WTC11 (cell line): ENCODE results near the gene BLNK. TPM values are rescaled to one million over a fixed set of nuclear protein-coding genes. Genes with fewer than 3 reads are reported as not detected.

Experiments used
- ATAC-seq: fragments of 200-7000 bp; cut with Tn5 transposase; 2 replicates; pipeline ENCODE4 v1.10.0; 2021; ENCODE audit warnings: mild to moderate bottlenecking, moderate library complexity
- Bru-seq: library from RNA; stranded (reverse); fragments of 400-500 nt; gene quantifications from one replicate; lab custom pipeline; 2021; lab: Mats Ljungman, UMichigan
- CTCF ChIA-PET: fragments of 300-600 bp; sonication (Branson Sonifier 250); formaldehyde crosslinking; loops from one replicate; lab custom pipeline; 2021; ENCODE audit warnings: antibody characterized with exemption; lab: Charles Lee
- POLR2A ChIA-PET: fragments of 350-600 bp; sonication (Branson Sonifier 250); formaldehyde crosslinking; loops from one replicate; lab custom pipeline; 2021; ENCODE audit warnings: antibody characterized with exemption; lab: Charles Lee
- DNase-seq: peaks from one replicate; pipeline ENCODE4 v3.0.0; 2021; ENCODE audit warnings: low spot score
- H3K27ac Mint-ChIP-seq: 2 replicates; pipeline ENCODE4 v1.8.0; 2021; ENCODE audit warnings: mixed read lengths
- H3K27me3 Mint-ChIP-seq: 2 replicates; pipeline ENCODE4 v1.8.0; 2021; ENCODE audit warnings: low read depth, mild to moderate bottlenecking, moderate library complexity, mixed read lengths
- H3K36me3 Mint-ChIP-seq: 2 replicates; pipeline ENCODE4 v1.8.0; 2021; ENCODE audit warnings: mixed read lengths
- H3K4me1 Mint-ChIP-seq: 2 replicates; pipeline ENCODE4 v1.8.0; 2022; ENCODE audit warnings: mixed read lengths
- H3K4me3 Mint-ChIP-seq: 2 replicates; pipeline ENCODE4 v1.8.0; 2021; ENCODE audit warnings: mild to moderate bottlenecking, moderate library complexity, mixed read lengths
- H3K9me3 Mint-ChIP-seq: 2 replicates; pipeline ENCODE4 v1.8.0; 2021; ENCODE audit warnings: mixed read lengths
- CREM ChIP-seq: sonication (generic); formaldehyde crosslinking; IDR thresholded peaks from 2 replicates; pipeline ENCODE4 v1.8.1; 2022; ENCODE audit warnings: mild to moderate bottlenecking, missing genetic modification reagents, moderate library complexity
- EMX1 ChIP-seq: fragments of 250-450 bp; sonication (Bioruptor Pico); IDR thresholded peaks from 2 replicates; pipeline ENCODE4 v1.8.0; 2021; ENCODE audit warnings: mild to moderate bottlenecking
- FOXJ3 ChIP-seq: sonication (generic); formaldehyde crosslinking; IDR thresholded peaks from 2 replicates; pipeline ENCODE4 v1.9.0; 2021; ENCODE audit warnings: missing genetic modification reagents, mild to moderate bottlenecking, borderline replicate concordance
- FOXP1 ChIP-seq: sonication (generic); formaldehyde crosslinking; IDR thresholded peaks from 2 replicates; pipeline ENCODE4 v1.8.0; 2022; ENCODE audit warnings: missing genetic modification reagents, mild to moderate bottlenecking, moderate library complexity, borderline replicate concordance
- JAZF1 ChIP-seq: fragments of 250-450 bp; sonication (Bioruptor Pico); IDR thresholded peaks from 2 replicates; pipeline ENCODE4 v1.9.0; 2021; ENCODE audit warnings: moderate library complexity, mild to moderate bottlenecking, inconsistent platforms
- MYBL2 ChIP-seq: sonication (generic); formaldehyde crosslinking; IDR thresholded peaks from 2 replicates; pipeline ENCODE4 v1.8.1; 2023; ENCODE audit warnings: mild to moderate bottlenecking, moderate library complexity, missing genetic modification reagents
- NFATC4 ChIP-seq: fragments of 250-450 bp; sonication (Bioruptor Pico); IDR thresholded peaks from 2 replicates; pipeline ENCODE4 v1.9.0; 2021; ENCODE audit warnings: mild to moderate bottlenecking
- NFYB ChIP-seq: sonication (generic); formaldehyde crosslinking; conservative IDR thresholded peaks from 2 replicates; pipeline ENCODE4 v1.8.0; 2022; ENCODE audit warnings: low read depth, missing genetic modification reagents
- SOX15 ChIP-seq: fragments of 250-450 bp; sonication (Bioruptor Pico); IDR thresholded peaks from 2 replicates; pipeline ENCODE4 v1.9.0; 2021; ENCODE audit warnings: mild to moderate bottlenecking
- ZNF121 ChIP-seq: sonication (generic); formaldehyde crosslinking; IDR thresholded peaks from 2 replicates; pipeline ENCODE4 v1.8.0; 2023; ENCODE audit warnings: missing genetic modification reagents
- ZNF263 ChIP-seq: sonication (generic); formaldehyde crosslinking; IDR thresholded peaks from 2 replicates; pipeline ENCODE4 v1.8.1; 2022; ENCODE audit warnings: low read depth, mild to moderate bottlenecking, moderate library complexity, missing genetic modification reagents
- ZNF671 ChIP-seq: fragments of 250-450 bp; sonication (Bioruptor Pico); IDR thresholded peaks from 2 replicates; pipeline ENCODE4 v1.8.0; 2021; ENCODE audit warnings: mild to moderate bottlenecking
- long read RNA-seq, 3 experiments: library from RNA in 1 of 3; library from capped mRNA in 1 of 3; library from polyadenylated mRNA in 1 of 3; unstranded in 2 of 3; stranded (forward) in 1 of 3; transcript quantifications; one replicate each; pipeline ENCODE4 v2.0.0, GENCODE V29; 2021
- total RNA-seq: library from RNA; stranded (reverse); gene quantifications from 3 replicates; pipeline ENCODE4 v1.2.3, GENCODE V29; 2021
- TF ChIP-seq, protein P1 (sequence below): sonication (generic); formaldehyde crosslinking; IDR thresholded peaks from 2 replicates; pipeline ENCODE4 v1.8.0; 2022; ENCODE audit warnings: mild to moderate bottlenecking, missing genetic modification reagents
- TF ChIP-seq, protein P2 (sequence below): fragments of 250-450 bp; sonication (Bioruptor Pico); IDR thresholded peaks from 2 replicates; pipeline ENCODE4 v2.1.2; 2022; ENCODE audit warnings: mild to moderate bottlenecking, moderate library complexity
- TF ChIP-seq, protein P3 (sequence below): sonication (generic); formaldehyde crosslinking; IDR thresholded peaks from 2 replicates; pipeline ENCODE4 v1.8.1; 2022; ENCODE audit warnings: missing genetic modification reagents, borderline replicate concordance
- TF ChIP-seq, protein P4 (sequence below): fragments of 250-450 bp; sonication (Bioruptor Pico); IDR thresholded peaks from 2 replicates; pipeline ENCODE4 v1.9.0; 2021; ENCODE audit warnings: mild to moderate bottlenecking
- TF ChIP-seq, protein P5 (sequence below): fragments of 200-600 bp; IDR thresholded peaks from 2 replicates; pipeline ENCODE4 v1.8.0; 2022; ENCODE audit warnings: antibody characterized with exemption

Gene BLNK
- total RNA-seq (not detected in 3 replicates), Bru-seq, nascent RNA (percentile 2 among the genes with signal in this experiment)
- long read RNA-seq, experiment 1: 0 reads
- long read RNA-seq, experiment 2: 0 reads
- long read RNA-seq, experiment 3: 0 reads

DNA sequence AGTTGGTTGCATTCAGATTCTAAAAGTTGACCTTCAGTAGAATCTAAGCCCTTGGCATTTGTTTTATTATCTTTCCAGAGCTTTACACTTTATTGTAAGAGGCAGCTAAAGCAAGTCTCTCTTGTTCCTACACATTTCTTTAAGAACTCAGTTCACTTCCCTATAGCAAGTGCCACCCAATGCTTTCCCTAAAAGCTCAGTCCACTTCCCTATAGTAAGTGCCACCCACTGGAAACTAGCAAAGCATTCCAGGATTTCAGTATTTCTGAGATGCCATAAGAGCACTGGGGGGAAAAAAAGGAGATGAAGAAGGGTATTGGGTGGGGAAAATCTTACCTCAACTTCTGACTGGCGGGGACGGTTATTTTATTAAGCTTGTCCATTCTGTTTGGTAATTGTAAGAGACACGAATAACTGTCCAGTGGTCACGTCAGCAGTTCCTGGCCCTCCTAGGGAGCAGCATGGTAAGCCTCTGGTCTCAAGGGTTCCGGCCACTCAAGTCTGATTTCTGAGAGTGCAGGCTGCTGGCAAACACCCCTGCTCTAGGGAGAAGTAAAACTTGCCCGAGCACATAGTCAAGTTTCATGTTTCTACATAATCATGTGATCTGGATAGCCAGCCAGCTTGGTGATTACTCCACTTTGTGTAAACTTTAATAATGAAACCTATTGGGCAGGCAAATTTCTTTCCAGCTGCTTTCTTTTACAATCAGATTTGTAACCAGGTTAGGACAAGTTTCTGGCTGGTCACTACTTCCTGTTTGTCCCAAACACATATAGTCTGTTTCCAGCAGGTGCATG lies at the start of gene BLNK:
BLNK (minus strand) TSS at position 554 of the 800 bp plus-strand sequence; CDS start at position 383, 171 bp downstream.
- TF ChIP-seq NFATC4 (CRISPR knock-in tag) (no peak), SOX15 (CRISPR knock-in tag) (no peak), ZNF121 (CRISPR knock-in tag) (no peak), MYBL2 (CRISPR knock-in tag) (no peak), NFYB (CRISPR knock-in tag) (no peak), FOXJ3 (no peak)
- TF ChIP-seq, protein P1, sequence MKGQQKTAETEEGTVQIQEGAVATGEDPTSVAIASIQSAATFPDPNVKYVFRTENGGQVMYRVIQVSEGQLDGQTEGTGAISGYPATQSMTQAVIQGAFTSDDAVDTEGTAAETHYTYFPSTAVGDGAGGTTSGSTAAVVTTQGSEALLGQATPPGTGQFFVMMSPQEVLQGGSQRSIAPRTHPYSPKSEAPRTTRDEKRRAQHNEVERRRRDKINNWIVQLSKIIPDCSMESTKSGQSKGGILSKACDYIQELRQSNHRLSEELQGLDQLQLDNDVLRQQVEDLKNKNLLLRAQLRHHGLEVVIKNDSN (CRISPR knock-in tag): no peak
- TF ChIP-seq, protein P2, sequence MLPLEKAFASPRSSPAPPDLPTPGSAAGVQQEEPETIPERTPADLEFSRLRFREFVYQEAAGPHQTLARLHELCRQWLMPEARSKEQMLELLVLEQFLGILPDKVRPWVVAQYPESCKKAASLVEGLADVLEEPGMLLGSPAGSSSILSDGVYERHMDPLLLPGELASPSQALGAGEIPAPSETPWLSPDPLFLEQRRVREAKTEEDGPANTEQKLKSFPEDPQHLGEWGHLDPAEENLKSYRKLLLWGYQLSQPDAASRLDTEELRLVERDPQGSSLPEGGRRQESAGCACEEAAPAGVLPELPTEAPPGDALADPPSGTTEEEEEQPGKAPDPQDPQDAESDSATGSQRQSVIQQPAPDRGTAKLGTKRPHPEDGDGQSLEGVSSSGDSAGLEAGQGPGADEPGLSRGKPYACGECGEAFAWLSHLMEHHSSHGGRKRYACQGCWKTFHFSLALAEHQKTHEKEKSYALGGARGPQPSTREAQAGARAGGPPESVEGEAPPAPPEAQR (CRISPR knock-in tag): no peak
- TF ChIP-seq, protein P3, sequence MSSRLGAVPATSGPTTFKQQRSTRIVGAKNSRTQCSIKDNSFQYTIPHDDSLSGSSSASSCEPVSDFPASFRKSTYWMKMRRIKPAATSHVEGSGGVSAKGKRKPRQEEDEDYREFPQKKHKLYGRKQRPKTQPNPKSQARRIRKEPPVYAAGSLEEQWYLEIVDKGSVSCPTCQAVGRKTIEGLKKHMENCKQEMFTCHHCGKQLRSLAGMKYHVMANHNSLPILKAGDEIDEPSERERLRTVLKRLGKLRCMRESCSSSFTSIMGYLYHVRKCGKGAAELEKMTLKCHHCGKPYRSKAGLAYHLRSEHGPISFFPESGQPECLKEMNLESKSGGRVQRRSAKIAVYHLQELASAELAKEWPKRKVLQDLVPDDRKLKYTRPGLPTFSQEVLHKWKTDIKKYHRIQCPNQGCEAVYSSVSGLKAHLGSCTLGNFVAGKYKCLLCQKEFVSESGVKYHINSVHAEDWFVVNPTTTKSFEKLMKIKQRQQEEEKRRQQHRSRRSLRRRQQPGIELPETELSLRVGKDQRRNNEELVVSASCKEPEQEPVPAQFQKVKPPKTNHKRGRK: no peak
- Mint-ChIP-seq H3K27ac (no peak within 1 kb of the TSS), H3K9me3 (no peaks in the 10 kb centered on the region), H3K4me1 (peaks cover 3% of the 10 kb centered on the region), H3K27me3 (no peaks in the 10 kb centered on the region), H3K36me3 (no peaks in the 10 kb centered on the region), H3K4me3 (no peak within 1 kb of the TSS)
- ATAC-seq (no peak), DNase-seq (no peak)
- CTCF ChIA-PET: interaction anchor here (0.7 to 1.6 kb wide), 4 partner anchors 42 to 64 kb away, joined by 3 to 8 read pairs (median 4); no protein-coding TSS in a partner anchor
- POLR2A ChIA-PET: no interaction called here

DNA sequence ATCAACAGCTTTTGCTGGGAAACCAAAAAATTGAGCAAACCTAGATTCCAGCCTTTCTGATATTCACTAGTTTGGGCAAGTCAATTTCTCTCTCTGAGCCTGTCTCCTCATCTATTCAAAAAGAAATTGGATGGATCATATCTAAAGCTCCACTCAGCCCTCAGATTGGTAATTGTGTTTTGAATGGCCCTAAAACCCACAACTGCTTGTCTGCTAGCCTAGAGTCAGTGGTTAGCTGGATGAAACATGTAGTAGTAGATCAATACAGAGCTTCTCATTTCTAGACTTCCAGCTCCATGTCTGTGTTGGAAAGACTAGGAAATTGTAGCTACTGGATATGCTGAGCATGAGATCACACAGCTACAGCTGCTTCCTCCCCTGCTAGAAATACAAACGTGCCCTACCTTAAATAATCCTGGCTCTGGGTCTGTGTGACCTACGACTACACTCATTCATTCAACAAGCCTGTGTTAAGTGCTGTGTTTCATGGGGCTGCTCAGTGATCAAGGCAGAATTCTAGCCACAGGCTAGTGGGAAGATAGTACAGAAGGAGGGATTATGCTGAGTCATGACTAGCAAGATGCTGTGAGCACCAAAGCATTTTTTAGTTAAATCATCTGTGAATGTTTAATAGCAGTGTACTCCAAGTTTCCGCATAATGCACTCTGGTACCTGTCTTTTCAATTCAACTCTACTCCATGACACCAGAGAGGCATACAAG lies 48.5 kb upstream of the BLNK start:
- H3K36me3 Mint-ChIP-seq: no peaks in the 10 kb centered on the region
- H3K4me3 Mint-ChIP-seq: no peak overlapping the region
- H3K27me3 Mint-ChIP-seq: no peaks in the 10 kb centered on the region
- ChIA-PET CTCF (interaction anchor here (0.5 to 2.1 kb wide), 8 partner anchors 10 to 303 kb away, joined by 3 to 6 read pairs (median 3); no protein-coding TSS in a partner anchor), POLR2A (no interaction called here)
- no peak for TF ChIP-seq FOXJ3
- TF ChIP-seq, protein P4, sequence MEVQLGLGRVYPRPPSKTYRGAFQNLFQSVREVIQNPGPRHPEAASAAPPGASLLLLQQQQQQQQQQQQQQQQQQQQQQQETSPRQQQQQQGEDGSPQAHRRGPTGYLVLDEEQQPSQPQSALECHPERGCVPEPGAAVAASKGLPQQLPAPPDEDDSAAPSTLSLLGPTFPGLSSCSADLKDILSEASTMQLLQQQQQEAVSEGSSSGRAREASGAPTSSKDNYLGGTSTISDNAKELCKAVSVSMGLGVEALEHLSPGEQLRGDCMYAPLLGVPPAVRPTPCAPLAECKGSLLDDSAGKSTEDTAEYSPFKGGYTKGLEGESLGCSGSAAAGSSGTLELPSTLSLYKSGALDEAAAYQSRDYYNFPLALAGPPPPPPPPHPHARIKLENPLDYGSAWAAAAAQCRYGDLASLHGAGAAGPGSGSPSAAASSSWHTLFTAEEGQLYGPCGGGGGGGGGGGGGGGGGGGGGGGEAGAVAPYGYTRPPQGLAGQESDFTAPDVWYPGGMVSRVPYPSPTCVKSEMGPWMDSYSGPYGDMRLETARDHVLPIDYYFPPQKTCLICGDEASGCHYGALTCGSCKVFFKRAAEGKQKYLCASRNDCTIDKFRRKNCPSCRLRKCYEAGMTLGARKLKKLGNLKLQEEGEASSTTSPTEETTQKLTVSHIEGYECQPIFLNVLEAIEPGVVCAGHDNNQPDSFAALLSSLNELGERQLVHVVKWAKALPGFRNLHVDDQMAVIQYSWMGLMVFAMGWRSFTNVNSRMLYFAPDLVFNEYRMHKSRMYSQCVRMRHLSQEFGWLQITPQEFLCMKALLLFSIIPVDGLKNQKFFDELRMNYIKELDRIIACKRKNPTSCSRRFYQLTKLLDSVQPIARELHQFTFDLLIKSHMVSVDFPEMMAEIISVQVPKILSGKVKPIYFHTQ (CRISPR knock-in tag): no peak
- TF ChIP-seq EMX1 (CRISPR knock-in tag): no peak
- TF ChIP-seq ZNF121 (CRISPR knock-in tag): no peak
- TF ChIP-seq ZNF671 (CRISPR knock-in tag): no peak
- no peak for TF ChIP-seq FOXP1 (CRISPR knock-in tag)
- TF ChIP-seq, protein P5, sequence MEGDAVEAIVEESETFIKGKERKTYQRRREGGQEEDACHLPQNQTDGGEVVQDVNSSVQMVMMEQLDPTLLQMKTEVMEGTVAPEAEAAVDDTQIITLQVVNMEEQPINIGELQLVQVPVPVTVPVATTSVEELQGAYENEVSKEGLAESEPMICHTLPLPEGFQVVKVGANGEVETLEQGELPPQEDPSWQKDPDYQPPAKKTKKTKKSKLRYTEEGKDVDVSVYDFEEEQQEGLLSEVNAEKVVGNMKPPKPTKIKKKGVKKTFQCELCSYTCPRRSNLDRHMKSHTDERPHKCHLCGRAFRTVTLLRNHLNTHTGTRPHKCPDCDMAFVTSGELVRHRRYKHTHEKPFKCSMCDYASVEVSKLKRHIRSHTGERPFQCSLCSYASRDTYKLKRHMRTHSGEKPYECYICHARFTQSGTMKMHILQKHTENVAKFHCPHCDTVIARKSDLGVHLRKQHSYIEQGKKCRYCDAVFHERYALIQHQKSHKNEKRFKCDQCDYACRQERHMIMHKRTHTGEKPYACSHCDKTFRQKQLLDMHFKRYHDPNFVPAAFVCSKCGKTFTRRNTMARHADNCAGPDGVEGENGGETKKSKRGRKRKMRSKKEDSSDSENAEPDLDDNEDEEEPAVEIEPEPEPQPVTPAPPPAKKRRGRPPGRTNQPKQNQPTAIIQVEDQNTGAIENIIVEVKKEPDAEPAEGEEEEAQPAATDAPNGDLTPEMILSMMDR: no peak
- TF ChIP-seq ZNF263: no peak
- TF ChIP-seq CREM (CRISPR knock-in tag): no peak
- TF ChIP-seq JAZF1: no peak
- no peak for ATAC-seq
- no peak for DNase-seq
- peaks cover 34% of the 10 kb centered on the region for H3K4me1 Mint-ChIP-seq
- H3K9me3 Mint-ChIP-seq: no peaks in the 10 kb centered on the region
- H3K27ac Mint-ChIP-seq: no peak overlapping the region
